HepG2 (cell line): ENCODE measurements around the gene ZMYND19. TPM values are rescaled to one million over a fixed set of nuclear protein-coding genes. Genes with fewer than 3 reads are reported as not detected.

Source experiments
- EZH2 ChIP-seq: conservative IDR thresholded peaks from 2 replicates; pipeline ENCODE4 v1.6.1; 2012; ENCODE audit warnings: mild to moderate bottlenecking, low read depth, low read length, moderate library complexity
- FLYWCH1 ChIP-seq: sonication (generic); formaldehyde crosslinking; IDR thresholded peaks from 2 replicates; pipeline ENCODE4 v1.8.1; 2023; ENCODE audit warnings: mild to moderate bottlenecking, missing genetic modification reagents
- HES4 ChIP-seq: sonication (generic); formaldehyde crosslinking; IDR thresholded peaks from 2 replicates; pipeline ENCODE4 v1.9.0; 2021; ENCODE audit warnings: mild to moderate bottlenecking, missing genetic modification reagents, borderline replicate concordance
- ZNF350 ChIP-seq: sonication (generic); formaldehyde crosslinking; IDR thresholded peaks from 2 replicates; pipeline ENCODE4 v1.4.0; 2020; ENCODE audit warnings: mild to moderate bottlenecking, low read depth, missing genetic modification reagents, borderline replicate concordance
- ZNF431 ChIP-seq: sonication (generic); formaldehyde crosslinking; IDR thresholded peaks from 2 replicates; pipeline ENCODE4 v1.9.0; 2022; ENCODE audit warnings: missing genetic modification reagents, low read depth, mild to moderate bottlenecking, borderline replicate concordance
- ZNF546 ChIP-seq: sonication (generic); formaldehyde crosslinking; conservative IDR thresholded peaks from 2 replicates; pipeline ENCODE4 v1.8.1; 2023; ENCODE audit warnings: mild to moderate bottlenecking, missing genetic modification reagents
- ZNF883 ChIP-seq: sonication (generic); formaldehyde crosslinking; IDR thresholded peaks from 2 replicates; pipeline ENCODE4 v1.5.1; 2020; ENCODE audit warnings: mild to moderate bottlenecking, missing genetic modification reagents; ENCODE audit errors: not compliant biosample characterization
- polyA plus RNA-seq, 8 experiments: library from polyadenylated mRNA; depleted of rRNA in 3 of 8; stranded (reverse) in 7 of 8; unstranded in 1 of 8; fragments of >200 nt; fragmentation: Illumina TruSeq in 4 of 8; extraction: Trizol in 4 of 8; gene quantifications; 2 replicates each; pipeline versions ENCODE4 v1.2.1 to v1.2.3, GENCODE V29; 2011 to 2016; ENCODE audit warnings: low read depth in 4 of 8, missing spikeins in 1 of 8, mixed read lengths in 1 of 8; ENCODE audit not compliant: insufficient read depth in 1 of 8
- total RNA-seq, 5 experiments: library from RNA; depleted of rRNA; stranded (reverse); fragments of >200 nt; fragmentation: Illumina TruSeq; extraction: Trizol; gene quantifications; 2 replicates each; pipeline ENCODE4 v1.2.3, GENCODE V29; 2016; ENCODE audit warnings: low read depth in 1 of 5
- TF ChIP-seq, protein P1 (sequence below): sonication (generic); formaldehyde crosslinking; IDR thresholded peaks from one replicate; pipeline ENCODE4 v1.5.1; 2020; ENCODE audit warnings: mild to moderate bottlenecking, missing genetic modification reagents; ENCODE audit errors: not compliant biosample characterization
- TF ChIP-seq, protein P2 (sequence below): sonication (generic); formaldehyde crosslinking; IDR thresholded peaks from 2 replicates; pipeline ENCODE4 v1.4.0; 2020; ENCODE audit warnings: missing genetic modification reagents
- TF ChIP-seq, protein P3 (sequence below): IDR thresholded peaks from 2 replicates; pipeline ENCODE4 v1.6.1; 2016
- TF ChIP-seq, protein P4 (sequence below), 2 experiments: sonication (generic) in 1 of 2; formaldehyde crosslinking in 1 of 2; IDR thresholded peaks; 2 replicates each; pipeline versions ENCODE4 v1.4.0 to v1.6.1; 2016 to 2020; ENCODE audit warnings: borderline replicate concordance in 1 of 2, low read depth in 1 of 2, mild to moderate bottlenecking in 1 of 2, missing genetic modification reagents in 1 of 2

The ZMYND19 gene
- total and polyA plus RNA-seq, 2 of the 13 experiments (the other 11 are each of a cell fraction or from before 2014, with no cell fraction given), result 21.3 to 38.7 TPM

DNA sequence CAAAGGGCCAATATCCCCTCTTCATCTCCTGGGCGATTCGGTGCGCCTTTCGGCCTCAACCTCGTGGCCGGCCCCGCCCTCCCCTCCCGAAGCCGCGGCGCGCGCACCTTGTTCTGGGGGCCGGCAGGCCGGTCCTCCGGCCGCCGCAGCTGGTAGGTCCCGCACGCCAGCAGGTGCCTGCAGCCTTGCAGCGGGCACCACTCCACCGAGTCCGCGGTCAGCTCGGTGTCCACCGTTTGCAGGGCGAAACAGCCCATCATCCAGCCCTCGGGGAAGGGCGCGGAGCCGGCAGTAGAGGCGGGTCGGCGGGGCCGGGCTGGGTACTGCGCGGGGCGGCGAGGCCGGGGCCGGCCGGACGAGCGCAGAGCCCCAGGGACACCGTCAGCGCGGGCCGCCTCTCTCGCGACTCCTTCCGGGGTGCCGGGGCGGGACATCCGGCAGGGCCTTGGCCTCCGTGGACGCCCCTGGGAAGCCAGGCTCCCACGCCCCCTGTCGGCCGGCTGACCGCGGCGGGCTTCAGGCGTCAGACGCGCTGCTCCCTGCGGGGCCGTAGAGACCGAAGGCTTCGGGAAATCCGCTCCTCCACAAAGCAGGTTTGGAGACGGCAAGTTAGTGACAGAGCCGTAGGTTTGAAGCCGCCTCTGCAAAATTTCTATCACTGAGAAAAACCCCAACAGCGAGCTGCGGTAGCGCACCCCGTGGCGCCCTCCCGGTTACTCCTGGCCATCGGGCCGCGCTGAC, 11.6 kb downstream of the ZMYND19 start, which contains the start of gene DPH7 (continued):
- TF ChIP-seq, protein P1, sequence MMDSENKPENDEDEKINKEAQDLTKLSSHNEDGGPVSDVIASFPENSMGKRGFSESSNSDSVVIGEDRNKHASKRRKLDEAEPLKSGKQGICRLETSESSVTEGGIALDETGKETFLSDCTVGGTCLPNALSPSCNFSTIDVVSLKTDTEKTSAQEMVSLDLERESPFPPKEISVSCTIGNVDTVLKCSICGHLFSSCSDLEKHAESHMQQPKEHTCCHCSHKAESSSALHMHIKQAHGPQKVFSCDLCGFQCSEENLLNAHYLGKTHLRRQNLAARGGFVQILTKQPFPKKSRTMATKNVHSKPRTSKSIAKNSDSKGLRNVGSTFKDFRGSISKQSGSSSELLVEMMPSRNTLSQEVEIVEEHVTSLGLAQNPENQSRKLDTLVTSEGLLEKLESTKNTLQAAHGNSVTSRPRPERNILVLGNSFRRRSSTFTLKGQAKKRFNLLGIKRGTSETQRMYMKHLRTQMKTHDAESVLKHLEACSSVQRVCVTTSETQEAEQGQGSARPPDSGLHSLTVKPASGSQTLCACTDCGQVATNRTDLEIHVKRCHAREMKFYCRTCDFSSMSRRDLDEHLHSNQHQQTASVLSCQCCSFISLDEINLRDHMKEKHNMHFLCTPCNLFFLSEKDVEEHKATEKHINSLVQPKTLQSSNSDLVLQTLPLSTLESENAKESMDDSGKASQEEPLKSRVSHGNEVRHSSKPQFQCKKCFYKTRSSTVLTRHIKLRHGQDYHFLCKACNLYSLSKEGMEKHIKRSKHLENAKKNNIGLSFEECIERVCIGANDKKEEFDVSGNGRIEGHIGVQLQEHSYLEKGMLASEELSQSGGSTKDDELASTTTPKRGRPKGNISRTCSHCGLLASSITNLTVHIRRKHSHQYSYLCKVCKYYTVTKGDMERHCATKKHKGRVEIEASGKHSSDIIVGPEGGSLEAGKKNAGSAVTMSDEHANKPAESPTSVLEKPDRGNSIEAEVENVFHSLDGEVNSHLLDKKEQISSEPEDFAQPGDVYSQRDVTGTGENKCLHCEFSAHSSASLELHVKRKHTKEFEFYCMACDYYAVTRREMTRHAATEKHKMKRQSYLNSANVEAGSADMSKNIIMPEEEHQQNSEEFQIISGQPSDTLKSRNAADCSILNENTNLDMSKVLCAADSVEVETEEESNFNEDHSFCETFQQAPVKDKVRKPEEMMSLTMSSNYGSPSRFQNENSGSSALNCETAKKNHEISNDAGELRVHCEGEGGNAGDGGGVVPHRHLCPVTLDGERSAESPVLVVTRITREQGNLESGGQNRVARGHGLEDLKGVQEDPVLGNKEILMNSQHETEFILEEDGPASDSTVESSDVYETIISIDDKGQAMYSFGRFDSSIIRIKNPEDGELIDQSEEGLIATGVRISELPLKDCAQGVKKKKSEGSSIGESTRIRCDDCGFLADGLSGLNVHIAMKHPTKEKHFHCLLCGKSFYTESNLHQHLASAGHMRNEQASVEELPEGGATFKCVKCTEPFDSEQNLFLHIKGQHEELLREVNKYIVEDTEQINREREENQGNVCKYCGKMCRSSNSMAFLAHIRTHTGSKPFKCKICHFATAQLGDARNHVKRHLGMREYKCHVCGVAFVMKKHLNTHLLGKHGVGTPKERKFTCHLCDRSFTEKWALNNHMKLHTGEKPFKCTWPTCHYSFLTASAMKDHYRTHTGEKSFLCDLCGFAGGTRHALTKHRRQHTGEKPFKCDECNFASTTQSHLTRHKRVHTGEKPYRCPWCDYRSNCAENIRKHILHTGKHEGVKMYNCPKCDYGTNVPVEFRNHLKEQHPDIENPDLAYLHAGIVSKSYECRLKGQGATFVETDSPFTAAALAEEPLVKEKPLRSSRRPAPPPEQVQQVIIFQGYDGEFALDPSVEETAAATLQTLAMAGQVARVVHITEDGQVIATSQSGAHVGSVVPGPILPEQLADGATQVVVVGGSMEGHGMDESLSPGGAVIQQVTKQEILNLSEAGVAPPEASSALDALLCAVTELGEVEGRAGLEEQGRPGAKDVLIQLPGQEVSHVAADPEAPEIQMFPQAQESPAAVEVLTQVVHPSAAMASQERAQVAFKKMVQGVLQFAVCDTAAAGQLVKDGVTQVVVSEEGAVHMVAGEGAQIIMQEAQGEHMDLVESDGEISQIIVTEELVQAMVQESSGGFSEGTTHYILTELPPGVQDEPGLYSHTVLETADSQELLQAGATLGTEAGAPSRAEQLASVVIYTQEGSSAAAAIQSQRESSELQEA, result peak; percentile 36
- TF ChIP-seq ZNF546 (CRISPR knock-in tag) (no peak; the same call in 1 of the 2 replicates), ZNF350 (CRISPR knock-in tag) (no peak), ZNF431 (CRISPR knock-in tag) (peak; percentile 85), EZH2 (no peak), FLYWCH1 (CRISPR knock-in tag) (peak; percentile 74; the same call in 1 of the 2 replicates), ZNF883 (CRISPR knock-in tag) (peak; percentile 66), HES4 (CRISPR knock-in tag) (no peak; the same call in 1 of the 2 replicates)
- TF ChIP-seq, protein P2, sequence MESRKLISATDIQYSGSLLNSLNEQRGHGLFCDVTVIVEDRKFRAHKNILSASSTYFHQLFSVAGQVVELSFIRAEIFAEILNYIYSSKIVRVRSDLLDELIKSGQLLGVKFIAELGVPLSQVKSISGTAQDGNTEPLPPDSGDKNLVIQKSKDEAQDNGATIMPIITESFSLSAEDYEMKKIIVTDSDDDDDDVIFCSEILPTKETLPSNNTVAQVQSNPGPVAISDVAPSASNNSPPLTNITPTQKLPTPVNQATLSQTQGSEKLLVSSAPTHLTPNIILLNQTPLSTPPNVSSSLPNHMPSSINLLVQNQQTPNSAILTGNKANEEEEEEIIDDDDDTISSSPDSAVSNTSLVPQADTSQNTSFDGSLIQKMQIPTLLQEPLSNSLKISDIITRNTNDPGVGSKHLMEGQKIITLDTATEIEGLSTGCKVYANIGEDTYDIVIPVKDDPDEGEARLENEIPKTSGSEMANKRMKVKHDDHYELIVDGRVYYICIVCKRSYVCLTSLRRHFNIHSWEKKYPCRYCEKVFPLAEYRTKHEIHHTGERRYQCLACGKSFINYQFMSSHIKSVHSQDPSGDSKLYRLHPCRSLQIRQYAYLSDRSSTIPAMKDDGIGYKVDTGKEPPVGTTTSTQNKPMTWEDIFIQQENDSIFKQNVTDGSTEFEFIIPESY (CRISPR knock-in tag), result peak; percentile 64; the same call in 1 of the 2 replicates
- TF ChIP-seq, protein P3, sequence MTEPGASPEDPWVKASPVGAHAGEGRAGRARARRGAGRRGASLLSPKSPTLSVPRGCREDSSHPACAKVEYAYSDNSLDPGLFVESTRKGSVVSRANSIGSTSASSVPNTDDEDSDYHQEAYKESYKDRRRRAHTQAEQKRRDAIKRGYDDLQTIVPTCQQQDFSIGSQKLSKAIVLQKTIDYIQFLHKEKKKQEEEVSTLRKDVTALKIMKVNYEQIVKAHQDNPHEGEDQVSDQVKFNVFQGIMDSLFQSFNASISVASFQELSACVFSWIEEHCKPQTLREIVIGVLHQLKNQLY, result 0 out of 2 replicates have a peak, but pooled peaks have one; percentile 19
- TF ChIP-seq, protein P4, sequence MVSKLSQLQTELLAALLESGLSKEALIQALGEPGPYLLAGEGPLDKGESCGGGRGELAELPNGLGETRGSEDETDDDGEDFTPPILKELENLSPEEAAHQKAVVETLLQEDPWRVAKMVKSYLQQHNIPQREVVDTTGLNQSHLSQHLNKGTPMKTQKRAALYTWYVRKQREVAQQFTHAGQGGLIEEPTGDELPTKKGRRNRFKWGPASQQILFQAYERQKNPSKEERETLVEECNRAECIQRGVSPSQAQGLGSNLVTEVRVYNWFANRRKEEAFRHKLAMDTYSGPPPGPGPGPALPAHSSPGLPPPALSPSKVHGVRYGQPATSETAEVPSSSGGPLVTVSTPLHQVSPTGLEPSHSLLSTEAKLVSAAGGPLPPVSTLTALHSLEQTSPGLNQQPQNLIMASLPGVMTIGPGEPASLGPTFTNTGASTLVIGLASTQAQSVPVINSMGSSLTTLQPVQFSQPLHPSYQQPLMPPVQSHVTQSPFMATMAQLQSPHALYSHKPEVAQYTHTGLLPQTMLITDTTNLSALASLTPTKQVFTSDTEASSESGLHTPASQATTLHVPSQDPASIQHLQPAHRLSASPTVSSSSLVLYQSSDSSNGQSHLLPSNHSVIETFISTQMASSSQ (IDR thresholded peaks at IDR 0.05; ENCODE audit: low read depth), result no peak
- TF ChIP-seq, protein P4 (CRISPR knock-in tag; IDR thresholded peaks at IDR 0.05; ENCODE audit: borderline replicate concordance), result peak; percentile 45; the same call in 1 of the 2 replicates
